Measurements from ENCODE around the gene VAV3. TPM values are rescaled to one million over a fixed set of nuclear protein-coding genes. Genes with fewer than 3 reads are reported as not detected.

The VAV3 gene
- total RNA-seq, 1 experiment from 2014 or later = not detected

- intact Hi-C loops (cut with micrococcal nuclease) = no loop called here
- Histone ChIP-seq H3K9me2 (ENCODE audit: insufficient read depth) (no peaks in the 10 kb centered on the region), H3K27me3 (ENCODE audit: insufficient read depth, low read length) (0 out of 2 replicates have a peak, but pooled peaks cover 2% of the 10 kb centered on the region), H3K4me3 (replicated peaks in 1 of 2; ENCODE audit: low read depth in 1 of 2, low read length in 2 of 2) (no peak overlapping the region), H3K36me3 (ENCODE audit: control insufficient read depth in 1 of 2, insufficient read depth in 2 of 2, low read length in 2 of 2) (no peaks in the 10 kb centered on the region), H3K79me2 (ENCODE audit: insufficient read depth, low read length) (no peaks in the 10 kb centered on the region), H3K4me2 (ENCODE audit: low read length) (no peak overlapping the region), H3K4me1 (ENCODE audit: control insufficient read depth in 1 of 2, insufficient read depth in 2 of 2, low read length in 2 of 2) (no peaks in the 10 kb centered on the region), H3K9me3 (ENCODE audit: control insufficient read depth in 1 of 2, insufficient read depth in 1 of 2, low read depth in 1 of 2, low read length in 2 of 2) (no peaks in the 10 kb centered on the region), H2AFZ (ENCODE audit: low read depth, low read length, poor library complexity, severe bottlenecking) (no peak overlapping the region), H4K20me1 (ENCODE audit: insufficient read depth) (no peaks in the 10 kb centered on the region), H3K27ac (ENCODE audit: low read depth, low read length) (no peak overlapping the region), H3K9ac (ENCODE audit: low read length) (no peak overlapping the region)
- BruUV-seq (replicated peaks) = no TSS peak
- DNase-seq (ENCODE audit: low read depth, low spot score) = no peak
- TF ChIP-seq, protein P1, sequence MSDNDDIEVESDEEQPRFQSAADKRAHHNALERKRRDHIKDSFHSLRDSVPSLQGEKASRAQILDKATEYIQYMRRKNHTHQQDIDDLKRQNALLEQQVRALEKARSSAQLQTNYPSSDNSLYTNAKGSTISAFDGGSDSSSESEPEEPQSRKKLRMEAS (IDR thresholded peaks at IDR 0.05) = no peak
- TF ChIP-seq POLR2A (IDR thresholded peaks at IDR 0.05; ENCODE audit: borderline replicate concordance, extremely low read depth, insufficient read depth, insufficient read length) = no peak
- TF ChIP-seq, protein P2, sequence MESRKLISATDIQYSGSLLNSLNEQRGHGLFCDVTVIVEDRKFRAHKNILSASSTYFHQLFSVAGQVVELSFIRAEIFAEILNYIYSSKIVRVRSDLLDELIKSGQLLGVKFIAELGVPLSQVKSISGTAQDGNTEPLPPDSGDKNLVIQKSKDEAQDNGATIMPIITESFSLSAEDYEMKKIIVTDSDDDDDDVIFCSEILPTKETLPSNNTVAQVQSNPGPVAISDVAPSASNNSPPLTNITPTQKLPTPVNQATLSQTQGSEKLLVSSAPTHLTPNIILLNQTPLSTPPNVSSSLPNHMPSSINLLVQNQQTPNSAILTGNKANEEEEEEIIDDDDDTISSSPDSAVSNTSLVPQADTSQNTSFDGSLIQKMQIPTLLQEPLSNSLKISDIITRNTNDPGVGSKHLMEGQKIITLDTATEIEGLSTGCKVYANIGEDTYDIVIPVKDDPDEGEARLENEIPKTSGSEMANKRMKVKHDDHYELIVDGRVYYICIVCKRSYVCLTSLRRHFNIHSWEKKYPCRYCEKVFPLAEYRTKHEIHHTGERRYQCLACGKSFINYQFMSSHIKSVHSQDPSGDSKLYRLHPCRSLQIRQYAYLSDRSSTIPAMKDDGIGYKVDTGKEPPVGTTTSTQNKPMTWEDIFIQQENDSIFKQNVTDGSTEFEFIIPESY (IDR thresholded peaks at IDR 0.05; ENCODE audit: extremely low read depth, insufficient replicate concordance, low read length) = no peak
- TF ChIP-seq, protein P3, sequence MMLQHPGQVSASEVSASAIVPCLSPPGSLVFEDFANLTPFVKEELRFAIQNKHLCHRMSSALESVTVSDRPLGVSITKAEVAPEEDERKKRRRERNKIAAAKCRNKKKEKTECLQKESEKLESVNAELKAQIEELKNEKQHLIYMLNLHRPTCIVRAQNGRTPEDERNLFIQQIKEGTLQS (IDR thresholded peaks at IDR 0.05) = no peak
- no peak for TF ChIP-seq EZH2phosphoT487 (IDR thresholded peaks at IDR 0.05; ENCODE audit: borderline replicate concordance)
- TF ChIP-seq POLR2AphosphoS5 (IDR thresholded peaks at IDR 0.05; ENCODE audit: low read depth, low read length) = no peak
- no peak for TF ChIP-seq YY1 (IDR thresholded peaks at IDR 0.05; ENCODE audit: extremely low read depth, insufficient replicate concordance, low read depth, low read length)
- CTCF ChIA-PET = no interaction called here
- RAD21 ChIA-PET (ENCODE audit: low non-redundant PET in 1 of 2, low total read pairs in 2 of 2, uncharacterized antibody in 2 of 2, unreplicated experiment in 2 of 2) = no interaction called here
- POLR2A ChIA-PET = no interaction called here
- ATAC-seq = no peak
Measured at GRCh38 chr1:107843989-107844388, 121.0 kb downstream of the VAV3 start.

GRCh38 chr1:107842241-107842640 lies 122.7 kb downstream of the VAV3 start:
- Histone ChIP-seq H3K27ac (ENCODE audit: low read depth, low read length) (no peak overlapping the region), H3K27me3 (ENCODE audit: insufficient read depth, low read length) (0 out of 2 replicates have a peak, but pooled peaks cover 2% of the 10 kb centered on the region), H3K9ac (ENCODE audit: low read length) (no peak overlapping the region), H4K20me1 (ENCODE audit: insufficient read depth) (no peaks in the 10 kb centered on the region), H3K36me3 (ENCODE audit: control insufficient read depth in 1 of 2, insufficient read depth in 2 of 2, low read length in 2 of 2) (no peaks in the 10 kb centered on the region), H3K4me2 (ENCODE audit: low read length) (no peak overlapping the region), H3K4me3 (replicated peaks in 1 of 2; ENCODE audit: low read depth in 1 of 2, low read length in 2 of 2) (no peak overlapping the region), H3K4me1 (ENCODE audit: control insufficient read depth in 1 of 2, insufficient read depth in 2 of 2, low read length in 2 of 2) (no peaks in the 10 kb centered on the region), H3K9me3 (ENCODE audit: control insufficient read depth in 1 of 2, insufficient read depth in 1 of 2, low read depth in 1 of 2, low read length in 2 of 2) (no peaks in the 10 kb centered on the region), H3K9me2 (ENCODE audit: insufficient read depth) (no peaks in the 10 kb centered on the region), H2AFZ (ENCODE audit: low read depth, low read length, poor library complexity, severe bottlenecking) (no peak overlapping the region), H3K79me2 (ENCODE audit: insufficient read depth, low read length) (no peaks in the 10 kb centered on the region)
- CTCF ChIA-PET = no interaction called here
- DNase-seq (ENCODE audit: low read depth, low spot score) = no peak
- intact Hi-C loops (cut with micrococcal nuclease) = no loop called here
- BruUV-seq (replicated peaks) = no TSS peak
- POLR2A ChIA-PET = no interaction called here
- RAD21 ChIA-PET (ENCODE audit: low non-redundant PET in 1 of 2, low total read pairs in 2 of 2, uncharacterized antibody in 2 of 2, unreplicated experiment in 2 of 2) = no interaction called here
- TF ChIP-seq FOSL1 (IDR thresholded peaks at IDR 0.05; ENCODE audit: low read depth) (no peak), POLR2A (IDR thresholded peaks at IDR 0.05; ENCODE audit: borderline replicate concordance, extremely low read depth, insufficient read depth, insufficient read length) (no peak), EZH2 (IDR thresholded peaks at IDR 0.05) (no peak), RAD21 (IDR thresholded peaks at IDR 0.05; ENCODE audit: low read depth) (no peak)
- ATAC-seq = no peak
